ENCODE measurements around the gene AOAH. TPM values are rescaled to one million over a fixed set of nuclear protein-coding genes. Genes with fewer than 3 reads are reported as not detected.
A peak's percentile ranks its signal among the peaks of the same experiment; 100 is the strongest.

Gene AOAH
- total and polyA plus RNA-seq, 8 donors = 1.6 to 35.8 (median 4.3) TPM; not detected in 1

- H3K27me3 ChIP-seq = no peaks in the 10 kb centered on the region
- no peaks in the 10 kb centered on the region for H3K36me3 ChIP-seq
- no peaks in the 10 kb centered on the region for H3K9me3 ChIP-seq
- no peak overlapping the region for H3K27ac ChIP-seq
- no peak overlapping the region for H3K4me3 ChIP-seq
- H3K4me1 ChIP-seq = peaks cover 0 to 4% (median 0%) of the 10 kb centered on the region in 4 donors
- TF ChIP-seq EP300 (IDR thresholded peaks at IDR 0.05) = no peak
- TF ChIP-seq POLR2A (IDR thresholded peaks at IDR 0.05) = no peak
- TF ChIP-seq POLR2AphosphoS5 (IDR thresholded peaks at IDR 0.05) = no peak
- TF ChIP-seq CTCF (IDR thresholded peaks at IDR 0.05) = no peak
- intact Hi-C loops (cut with DNase I; ENCODE audit: low total_unique reads) = no loop called here
- no peak for DNase-seq
Observed at GRCh38 chr7:36475011-36475342, 249.3 kb downstream of the AOAH start.

- H3K4me3 ChIP-seq = no peak overlapping the region
- 47 to 60% (median 52%) methylated on average over 6 of the region's 6 CpGs for WGBS, 5 donors
- H3K27ac ChIP-seq = no peak overlapping the region
- H3K4me1 ChIP-seq = peaks cover 0 to 4% (median 0%) of the 10 kb centered on the region in 4 donors
- no peaks in the 10 kb centered on the region for H3K27me3 ChIP-seq
- intact Hi-C loops (cut with DNase I; ENCODE audit: low total_unique reads) = no loop called here
- H3K9me3 ChIP-seq = no peaks in the 10 kb centered on the region
- DNase-seq = no peak
- no peaks in the 10 kb centered on the region for H3K36me3 ChIP-seq
- no peak for TF ChIP-seq EP300 (IDR thresholded peaks at IDR 0.05)
- TF ChIP-seq CTCF (IDR thresholded peaks at IDR 0.05) = no peak
- TF ChIP-seq POLR2AphosphoS5 (IDR thresholded peaks at IDR 0.05) = no peak
- no peak for TF ChIP-seq POLR2A (IDR thresholded peaks at IDR 0.05)
Observed at GRCh38 chr7:36474283-36475010, 249.8 kb downstream of the AOAH start.

GRCh38 chr7:36473454-36474282 is 250.6 kb downstream of the AOAH start:
- Histone ChIP-seq H3K27me3 (no peaks in the 10 kb centered on the region), H3K36me3 (no peaks in the 10 kb centered on the region), H3K4me3 (no peak overlapping the region), H3K27ac (no peak overlapping the region), H3K4me1 (peaks cover 0 to 4% (median 0%) of the 10 kb centered on the region in 4 donors), H3K9me3 (no peaks in the 10 kb centered on the region)
- 70 to 75% (median 74%) methylated on average over 10 to 12 of the region's 12 CpGs for WGBS, 5 donors
- intact Hi-C loops (cut with DNase I; ENCODE audit: low total_unique reads) = no loop called here
- TF ChIP-seq POLR2AphosphoS5 (IDR thresholded peaks at IDR 0.05) (no peak), EP300 (IDR thresholded peaks at IDR 0.05) (no peak), POLR2A (IDR thresholded peaks at IDR 0.05) (no peak), CTCF (IDR thresholded peaks at IDR 0.05) (peak in 2 of 7 experiments; percentile 14 to 25)
- DNase-seq = peak; percentile 39 to 66

- Histone ChIP-seq H3K36me3 (no peaks in the 10 kb centered on the region), H3K27ac (no peak overlapping the region), H3K27me3 (no peaks in the 10 kb centered on the region), H3K4me1 (peaks cover 0 to 4% (median 0%) of the 10 kb centered on the region in 4 donors), H3K9me3 (no peaks in the 10 kb centered on the region), H3K4me3 (no peak overlapping the region)
- intact Hi-C loops (cut with DNase I; ENCODE audit: low total_unique reads) = no loop called here
- no peak for DNase-seq
- TF ChIP-seq POLR2A (IDR thresholded peaks at IDR 0.05) (no peak), CTCF (IDR thresholded peaks at IDR 0.05) (no peak), POLR2AphosphoS5 (IDR thresholded peaks at IDR 0.05) (no peak), EP300 (IDR thresholded peaks at IDR 0.05) (no peak)
- WGBS, 5 donors = 39 to 60% (median 57%) methylated on average over 3 of the region's 3 CpGs
Observed at GRCh38 chr7:36472141-36472729, 252.1 kb downstream of the AOAH start.
